Trophoblast cell (in vitro differentiated cells and primary cell): ENCODE measurements around the gene CCDC63.
A peak's percentile ranks its signal among the peaks of the same experiment; 100 is the strongest.

Source experiments
- DNase-seq, 2 donors: peaks; one replicate each; pipeline ENCODE4 v3.0.0-alpha.2; 2016
- H2AFZ ChIP-seq: 2 replicates; pipeline ENCODE4 v1.6.1; 2013; ENCODE audit warnings: low read length, moderate library complexity, mild to moderate bottlenecking; ENCODE audit not compliant: insufficient read depth, poor library complexity
- H2AK5ac ChIP-seq: 2 replicates; pipeline ENCODE4 v1.6.1; 2013; ENCODE audit warnings: mild to moderate bottlenecking, low read length
- H2BK120ac ChIP-seq: 2 replicates; pipeline ENCODE4 v1.6.1; 2013; ENCODE audit warnings: low read length, mild to moderate bottlenecking, moderate library complexity; ENCODE audit not compliant: insufficient read depth, poor library complexity
- H2BK12ac ChIP-seq: 2 replicates; pipeline ENCODE4 v1.6.1; 2013; ENCODE audit warnings: mild to moderate bottlenecking, low read length, moderate library complexity
- H2BK5ac ChIP-seq: 2 replicates; pipeline ENCODE4 v1.6.1; 2013; ENCODE audit warnings: low read length, low read depth, moderate library complexity, mild to moderate bottlenecking; ENCODE audit not compliant: poor library complexity
- H3K14ac ChIP-seq: 2 replicates; pipeline ENCODE4 v1.6.1; 2013; ENCODE audit warnings: mild to moderate bottlenecking, low read length
- H3K18ac ChIP-seq: 2 replicates; pipeline ENCODE4 v1.6.1; 2013; ENCODE audit warnings: mild to moderate bottlenecking, low read length
- H3K23ac ChIP-seq: 2 replicates; pipeline ENCODE4 v1.6.1; 2013; ENCODE audit warnings: low read length
- H3K27ac ChIP-seq: 2 replicates; pipeline ENCODE4 v1.5.1; 2013; ENCODE audit warnings: low read depth, mild to moderate bottlenecking, inconsistent platforms, low read length, moderate library complexity
- H3K27me3 ChIP-seq: 2 replicates; pipeline ENCODE4 v1.6.1; 2013; ENCODE audit warnings: inconsistent platforms, mild to moderate bottlenecking, low read length, moderate library complexity; ENCODE audit not compliant: insufficient read depth
- H3K36me3 ChIP-seq, 2 experiments: 1 replicate in 1 of 2; 2 replicates in 1 of 2; pipeline ENCODE4 v1.6.1; 2013; ENCODE audit warnings: low read length in 2 of 2, mild to moderate bottlenecking in 2 of 2, moderate library complexity in 1 of 2; ENCODE audit not compliant: insufficient read depth in 2 of 2, control insufficient read depth in 1 of 2
- H3K4ac ChIP-seq: 2 replicates; pipeline ENCODE4 v1.6.1; 2013; ENCODE audit warnings: low read depth, mild to moderate bottlenecking, low read length, moderate library complexity
- H3K4me1 ChIP-seq, 2 experiments: 1 replicate in 1 of 2; 2 replicates in 1 of 2; pipeline ENCODE4 v1.6.1; 2013; ENCODE audit warnings: low read length in 2 of 2, mild to moderate bottlenecking in 2 of 2, moderate library complexity in 1 of 2; ENCODE audit not compliant: insufficient read depth in 2 of 2, control insufficient read depth in 1 of 2
- H3K4me2 ChIP-seq: 2 replicates; pipeline ENCODE4 v1.6.1; 2013; ENCODE audit warnings: inconsistent platforms, mild to moderate bottlenecking, low read length, moderate library complexity
- H3K4me3 ChIP-seq: 2 replicates; pipeline ENCODE4 v1.5.1; 2013; ENCODE audit warnings: mild to moderate bottlenecking, low read depth, low read length, inconsistent platforms
- H3K79me1 ChIP-seq: one replicate; pipeline ENCODE4 v1.6.1; 2013; ENCODE audit warnings: low read length
- H3K79me2 ChIP-seq: 2 replicates; pipeline ENCODE4 v1.6.1; 2013; ENCODE audit warnings: low read length, mild to moderate bottlenecking; ENCODE audit not compliant: control insufficient read depth, insufficient read depth, poor library complexity
- H3K9ac ChIP-seq: 2 replicates; pipeline ENCODE4 v1.6.1; 2013; ENCODE audit warnings: mild to moderate bottlenecking, low read length
- H3K9me3 ChIP-seq: 2 replicates; pipeline ENCODE4 v1.6.1; 2013; ENCODE audit warnings: low read depth, mild to moderate bottlenecking, control low read depth, inconsistent platforms, low read length; ENCODE audit not compliant: insufficient read depth
- H4K12ac ChIP-seq: 2 replicates; pipeline ENCODE4 v1.6.1; 2013; ENCODE audit warnings: low read depth, mild to moderate bottlenecking, low read length, moderate library complexity
- H4K8ac ChIP-seq: 2 replicates; pipeline ENCODE4 v1.6.1; 2013; ENCODE audit warnings: low read depth, mild to moderate bottlenecking, low read length, moderate library complexity
- H4K91ac ChIP-seq: one replicate; pipeline ENCODE4 v1.6.1; 2013; ENCODE audit warnings: low read depth, mild to moderate bottlenecking, low read length, moderate library complexity
- WGBS: extraction: QIAGEN DNeasy Blood & Tissue Kit; methylation state at CpG from one replicate; pipeline ENCODE4 v1.1.7; 2013; ENCODE audit warnings: missing lambda C conversion rate; ENCODE audit not compliant: insufficient read length, insufficient coverage; ENCODE audit errors: extremely low coverage; 5-methylcytosine and 5-hydroxymethylcytosine counted together

Gene CCDC63

GRCh38 chr12:110907583-110907982 is 60.8 kb downstream of the CCDC63 start:
- no peak overlapping the region for H4K12ac ChIP-seq
- H3K4me3 ChIP-seq = no peak overlapping the region
- peaks cover 3% of the 10 kb centered on the region for H3K9me3 ChIP-seq
- no peak overlapping the region for H2AK5ac ChIP-seq
- peak overlapping the region; percentile 25 for H4K91ac ChIP-seq
- no peak overlapping the region for H3K9ac ChIP-seq
- no peak overlapping the region for H3K23ac ChIP-seq
- no peak overlapping the region for H3K18ac ChIP-seq
- H3K4me1 ChIP-seq = peaks cover 0 to 5% of the 10 kb centered on the region in 2 experiments
- no peak overlapping the region for H4K8ac ChIP-seq
- no peaks in the 10 kb centered on the region for H3K79me1 ChIP-seq
- DNase-seq = peak in 1 of 2 donors; percentile 25
- H2BK12ac ChIP-seq = no peak overlapping the region
- H3K4ac ChIP-seq = no peak overlapping the region
- H3K36me3 ChIP-seq = no peaks in the 10 kb centered on the region
- H3K27me3 ChIP-seq = no peaks in the 10 kb centered on the region
- H3K79me2 ChIP-seq = no peaks in the 10 kb centered on the region
- H3K4me2 ChIP-seq = no peak overlapping the region
- no peak overlapping the region for H3K14ac ChIP-seq
- H3K27ac ChIP-seq = peak overlapping the region; percentile 28
- peak overlapping the region; percentile 28 for H2BK120ac ChIP-seq
- H2BK5ac ChIP-seq = no peak overlapping the region
- no CpG with 5 or more reads among the region's 8 CpGs for WGBS
- H2AFZ ChIP-seq = no peak overlapping the region

GRCh38 chr12:110908377-110909152 is 61.8 kb downstream of the CCDC63 start:
- Histone ChIP-seq H3K27ac (no peak overlapping the region), H3K18ac (no peak overlapping the region), H3K79me1 (no peaks in the 10 kb centered on the region), H3K9ac (no peak overlapping the region), H3K79me2 (no peaks in the 10 kb centered on the region), H3K4ac (no peak overlapping the region), H3K23ac (no peak overlapping the region), H2AK5ac (no peak overlapping the region), H2AFZ (no peak overlapping the region), H3K9me3 (peaks cover 3% of the 10 kb centered on the region), H3K4me3 (peak overlapping the region; percentile 10), H3K4me1 (peaks cover 0 to 5% of the 10 kb centered on the region in 2 experiments), H3K36me3 (no peaks in the 10 kb centered on the region), H3K4me2 (no peak overlapping the region), H4K12ac (no peak overlapping the region), H2BK120ac (no peak overlapping the region), H4K91ac (no peak overlapping the region), H3K27me3 (no peaks in the 10 kb centered on the region), H2BK12ac (peak overlapping the region; percentile 12), H2BK5ac (no peak overlapping the region), H3K14ac (no peak overlapping the region), H4K8ac (no peak overlapping the region)
- DNase-seq = no peak
- no CpG with 5 or more reads among the region's 14 CpGs for WGBS

DNA sequence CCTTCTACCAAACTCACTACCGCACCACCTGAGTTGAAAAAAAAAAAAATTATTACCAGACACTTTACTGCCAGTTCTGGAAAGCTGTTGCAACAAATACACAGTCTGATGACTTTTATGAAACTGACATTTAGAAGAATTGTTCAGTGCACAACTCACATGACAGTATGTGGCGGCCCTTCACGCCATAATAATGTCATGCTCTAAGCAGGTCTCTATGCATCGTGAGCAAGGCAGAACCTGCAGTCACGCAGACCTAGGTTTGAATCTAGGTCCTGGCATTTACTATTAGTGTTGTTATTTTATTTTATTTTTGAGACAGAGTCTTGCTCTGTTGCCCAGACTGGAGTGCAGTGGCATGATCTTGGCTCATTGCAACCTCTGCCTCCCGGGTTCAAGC is 65.5 kb downstream of the CCDC63 start:
- H3K9me3 ChIP-seq = peaks cover 3% of the 10 kb centered on the region
- H3K4me2 ChIP-seq = no peak overlapping the region
- H3K14ac ChIP-seq = no peak overlapping the region
- peaks cover 0 to 3% of the 10 kb centered on the region in 2 experiments for H3K4me1 ChIP-seq
- no peak overlapping the region for H2BK5ac ChIP-seq
- H2AK5ac ChIP-seq = no peak overlapping the region
- H3K27ac ChIP-seq = no peak overlapping the region
- no peak overlapping the region for H2BK120ac ChIP-seq
- no peak overlapping the region for H4K8ac ChIP-seq
- H3K36me3 ChIP-seq = no peaks in the 10 kb centered on the region
- H3K9ac ChIP-seq = no peak overlapping the region
- no CpG with 5 or more reads among the region's 6 CpGs for WGBS
- H3K79me2 ChIP-seq = no peaks in the 10 kb centered on the region
- no peaks in the 10 kb centered on the region for H3K27me3 ChIP-seq
- no peak overlapping the region for H3K23ac ChIP-seq
- no peak overlapping the region for H4K12ac ChIP-seq
- H3K4ac ChIP-seq = no peak overlapping the region
- no peak overlapping the region for H3K18ac ChIP-seq
- no peak for DNase-seq
- H3K4me3 ChIP-seq = no peak overlapping the region
- H3K79me1 ChIP-seq = no peaks in the 10 kb centered on the region
- no peak overlapping the region for H2AFZ ChIP-seq
- H4K91ac ChIP-seq = no peak overlapping the region
- H2BK12ac ChIP-seq = no peak overlapping the region

GRCh38 chr12:110913119-110914056 is 66.6 kb downstream of the CCDC63 start:
- no peak overlapping the region for H3K27ac ChIP-seq
- H4K91ac ChIP-seq = no peak overlapping the region
- peak in 1 of 2 donors; percentile 57 for DNase-seq
- peaks cover 0 to 2% of the 10 kb centered on the region in 2 experiments for H3K4me1 ChIP-seq
- no peak overlapping the region for H3K4me2 ChIP-seq
- H3K27me3 ChIP-seq = no peaks in the 10 kb centered on the region
- no peak overlapping the region for H3K4me3 ChIP-seq
- no peak overlapping the region for H3K4ac ChIP-seq
- no peak overlapping the region for H2BK12ac ChIP-seq
- H3K36me3 ChIP-seq = no peaks in the 10 kb centered on the region
- peaks cover 3% of the 10 kb centered on the region for H3K9me3 ChIP-seq
- no peak overlapping the region for H4K8ac ChIP-seq
- peak overlapping the region; percentile 5 for H2AK5ac ChIP-seq
- H3K14ac ChIP-seq = no peak overlapping the region
- H3K9ac ChIP-seq = no peak overlapping the region
- H3K79me2 ChIP-seq = no peaks in the 10 kb centered on the region
- H3K79me1 ChIP-seq = no peaks in the 10 kb centered on the region
- WGBS = no CpG with 5 or more reads among the region's 14 CpGs
- H2AFZ ChIP-seq = no peak overlapping the region
- no peak overlapping the region for H2BK120ac ChIP-seq
- no peak overlapping the region for H4K12ac ChIP-seq
- no peak overlapping the region for H3K18ac ChIP-seq
- no peak overlapping the region for H3K23ac ChIP-seq
- H2BK5ac ChIP-seq = no peak overlapping the region
